GM12865 (cell line): Measurements from ENCODE around the gene EIF5AL1.

Experiments used
- DNase-seq: peaks from one replicate; pipeline ENCODE4 v3.0.0; 2010; ENCODE audit warnings: low read depth
- H3K4me3 ChIP-seq: 2 replicates; pipeline ENCODE4 v1.5.1; 2011; ENCODE audit warnings: mild to moderate bottlenecking, low read depth, low read length, control low read depth
- TF ChIP-seq, protein P1 (sequence below): IDR thresholded peaks from 2 replicates; pipeline ENCODE4 v1.5.1; 2011; ENCODE audit warnings: low read length, control low read depth, low read depth, inconsistent platforms; ENCODE audit not compliant: insufficient read depth; ENCODE audit errors: missing control alignments

EIF5AL1 gene

DNA sequence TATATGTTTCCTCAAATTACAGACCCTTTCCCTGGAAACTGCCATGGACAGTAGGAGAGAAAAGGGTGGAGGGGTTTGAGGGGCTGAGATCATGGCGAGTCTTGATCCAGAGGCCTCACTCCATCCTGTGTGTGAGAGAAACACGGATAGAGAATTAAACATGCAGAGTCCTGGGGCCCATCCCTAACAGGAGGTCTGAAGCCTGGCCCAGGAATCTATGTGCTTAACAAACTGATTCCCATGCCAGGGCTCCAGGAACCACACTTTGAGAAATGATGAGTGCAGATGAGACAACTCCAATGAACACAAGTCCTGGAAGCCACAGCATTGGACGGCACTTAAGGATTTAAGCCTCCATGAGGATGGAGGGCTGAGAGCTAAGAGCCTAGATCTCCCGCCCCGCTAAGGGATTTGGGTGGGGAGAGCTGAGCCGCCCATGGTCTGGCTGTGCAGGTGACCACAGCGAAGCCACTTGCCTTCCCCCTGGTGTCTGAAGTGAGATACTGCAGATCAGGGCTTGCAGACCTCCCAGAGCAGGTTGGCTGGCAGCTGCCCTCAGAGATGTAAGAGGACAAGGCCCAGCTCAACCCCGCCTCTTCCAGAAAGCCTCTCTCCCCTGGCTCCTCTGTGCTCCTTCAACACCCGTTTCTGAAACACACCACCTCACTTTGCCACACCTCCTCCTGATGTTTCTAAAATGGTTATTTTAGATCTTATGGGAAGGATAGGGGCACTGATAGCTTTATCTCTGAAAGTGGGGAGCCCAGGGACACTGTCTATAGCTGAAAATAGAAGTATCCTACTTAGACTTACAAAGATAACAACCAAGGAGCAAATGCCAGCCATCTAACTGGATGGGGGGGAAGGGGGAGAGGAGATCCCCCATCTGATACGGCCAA lies 24.8 kb upstream of the EIF5AL1 start:
- H3K4me3 ChIP-seq = no peak overlapping the region
- DNase-seq = peak; percentile 79
- TF ChIP-seq, protein P1, sequence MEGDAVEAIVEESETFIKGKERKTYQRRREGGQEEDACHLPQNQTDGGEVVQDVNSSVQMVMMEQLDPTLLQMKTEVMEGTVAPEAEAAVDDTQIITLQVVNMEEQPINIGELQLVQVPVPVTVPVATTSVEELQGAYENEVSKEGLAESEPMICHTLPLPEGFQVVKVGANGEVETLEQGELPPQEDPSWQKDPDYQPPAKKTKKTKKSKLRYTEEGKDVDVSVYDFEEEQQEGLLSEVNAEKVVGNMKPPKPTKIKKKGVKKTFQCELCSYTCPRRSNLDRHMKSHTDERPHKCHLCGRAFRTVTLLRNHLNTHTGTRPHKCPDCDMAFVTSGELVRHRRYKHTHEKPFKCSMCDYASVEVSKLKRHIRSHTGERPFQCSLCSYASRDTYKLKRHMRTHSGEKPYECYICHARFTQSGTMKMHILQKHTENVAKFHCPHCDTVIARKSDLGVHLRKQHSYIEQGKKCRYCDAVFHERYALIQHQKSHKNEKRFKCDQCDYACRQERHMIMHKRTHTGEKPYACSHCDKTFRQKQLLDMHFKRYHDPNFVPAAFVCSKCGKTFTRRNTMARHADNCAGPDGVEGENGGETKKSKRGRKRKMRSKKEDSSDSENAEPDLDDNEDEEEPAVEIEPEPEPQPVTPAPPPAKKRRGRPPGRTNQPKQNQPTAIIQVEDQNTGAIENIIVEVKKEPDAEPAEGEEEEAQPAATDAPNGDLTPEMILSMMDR = peak; percentile 86

DNA sequence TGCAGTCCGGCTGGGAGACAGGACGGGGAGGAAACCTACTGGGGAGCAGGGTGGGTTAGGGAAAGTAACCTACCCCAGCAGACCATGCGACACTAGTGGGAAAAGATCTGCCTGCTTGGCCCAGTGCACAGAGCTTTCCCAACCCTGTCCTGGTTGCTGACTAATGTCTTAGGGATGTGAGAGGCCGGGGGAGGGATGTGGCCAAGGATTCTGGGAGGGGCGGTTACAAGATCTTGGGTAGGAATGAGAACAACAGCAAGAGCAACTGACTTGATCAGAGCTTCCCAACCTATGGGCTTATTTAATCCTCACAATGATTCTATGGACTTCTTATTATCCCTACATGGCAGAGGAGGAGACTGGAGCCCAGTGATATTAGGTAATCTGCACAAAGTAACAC lies 24.0 kb upstream of the EIF5AL1 start:
- H3K4me3 ChIP-seq = no peak overlapping the region
- TF ChIP-seq, protein P1 = no peak
- no peak for DNase-seq

DNA sequence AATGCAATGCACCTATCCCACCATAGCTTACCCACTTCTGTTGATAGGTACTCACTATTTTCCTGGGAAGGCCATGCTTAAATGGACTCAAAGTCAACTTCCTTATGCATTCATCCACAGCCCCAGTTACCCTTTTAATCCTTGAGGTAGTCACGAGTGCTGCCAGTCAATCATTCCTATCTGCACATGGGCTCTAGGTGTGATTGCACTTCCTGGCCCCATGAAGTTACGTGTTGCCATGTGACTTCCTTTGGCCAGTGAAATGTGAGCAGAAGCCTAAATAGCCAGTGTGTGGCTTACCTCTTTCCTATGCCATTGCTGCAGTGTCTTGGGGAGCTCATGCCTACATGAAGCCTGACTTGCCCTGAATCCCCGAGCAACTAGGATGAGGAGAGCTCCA lies 23.5 kb upstream of the EIF5AL1 start:
- TF ChIP-seq, protein P1 = no peak
- H3K4me3 ChIP-seq = no peak overlapping the region
- DNase-seq = peak; percentile 21

DNA sequence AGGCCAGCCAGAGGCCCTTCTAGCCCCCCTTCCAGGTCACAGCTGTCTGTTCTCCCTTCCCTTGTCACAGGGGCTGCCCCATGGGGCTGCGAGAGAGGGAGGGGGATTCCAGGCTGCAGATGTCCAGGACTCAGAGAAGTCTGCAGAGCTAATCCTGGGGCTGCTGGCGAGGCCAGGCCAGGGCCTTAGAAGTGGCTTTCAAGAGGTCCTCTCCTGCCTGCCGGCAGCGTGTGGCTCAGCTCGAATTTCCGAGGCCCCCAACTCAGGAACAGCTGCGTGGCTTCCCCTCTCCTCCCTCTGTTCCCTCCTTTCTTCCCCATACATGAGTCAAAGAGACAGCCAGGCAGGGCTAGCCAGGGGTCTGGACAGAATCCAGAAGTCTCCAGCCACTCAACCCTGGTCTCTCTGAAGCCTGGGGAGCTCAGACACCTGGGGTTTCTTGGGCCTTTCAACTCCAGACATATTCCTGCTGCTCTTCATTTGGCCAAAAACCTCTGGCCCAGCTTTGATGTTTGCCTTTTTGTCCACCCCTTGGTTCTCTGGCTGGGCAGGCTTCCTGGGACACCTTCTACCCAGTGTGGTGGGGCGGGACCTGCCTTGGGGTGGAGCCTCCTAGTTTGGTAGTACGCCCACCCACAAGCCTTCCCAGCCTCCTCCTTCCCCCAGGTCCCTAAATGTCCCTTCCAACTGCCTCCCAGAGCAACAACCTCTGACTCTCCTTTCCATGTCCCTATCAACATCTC lies 21.8 kb upstream of the EIF5AL1 start:
- H3K4me3 ChIP-seq = no peak overlapping the region
- DNase-seq = no peak
- TF ChIP-seq, protein P1 = no peak

DNA sequence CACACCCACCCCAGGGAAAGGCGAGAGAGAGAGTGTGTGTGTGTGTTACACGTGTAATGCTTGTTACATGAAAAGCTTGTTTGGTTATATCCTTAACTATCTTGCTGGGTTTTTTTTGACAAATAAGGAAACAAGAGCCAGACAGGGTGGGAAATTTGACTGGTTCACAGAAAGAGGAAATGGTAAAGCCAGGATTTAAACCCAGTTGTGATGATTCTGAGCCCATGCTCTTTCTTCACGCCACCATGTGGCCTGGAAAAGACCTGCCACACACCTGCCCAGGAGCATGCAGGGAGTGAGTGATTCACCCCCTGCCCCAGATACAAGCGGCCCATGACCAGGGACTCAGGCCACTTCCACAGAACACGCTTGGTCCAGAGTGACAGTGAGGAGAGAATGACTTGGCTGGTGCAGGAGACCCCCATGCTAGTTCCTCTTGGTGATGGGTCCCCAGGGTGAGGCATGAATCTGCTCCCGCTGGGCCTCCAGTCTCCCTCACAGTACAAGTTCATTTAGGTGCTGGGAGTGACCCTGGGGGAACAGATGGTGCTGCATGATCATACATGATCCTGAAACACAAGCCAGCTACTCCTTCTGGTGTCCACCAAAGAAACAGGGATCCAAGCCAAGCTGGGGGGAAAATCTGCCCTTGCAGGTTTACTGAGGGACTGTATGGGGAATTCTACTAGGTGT lies 21.0 kb upstream of the EIF5AL1 start:
- peak; percentile 29 for DNase-seq
- TF ChIP-seq, protein P1 = peak; percentile 21
- H3K4me3 ChIP-seq = no peak overlapping the region

DNA sequence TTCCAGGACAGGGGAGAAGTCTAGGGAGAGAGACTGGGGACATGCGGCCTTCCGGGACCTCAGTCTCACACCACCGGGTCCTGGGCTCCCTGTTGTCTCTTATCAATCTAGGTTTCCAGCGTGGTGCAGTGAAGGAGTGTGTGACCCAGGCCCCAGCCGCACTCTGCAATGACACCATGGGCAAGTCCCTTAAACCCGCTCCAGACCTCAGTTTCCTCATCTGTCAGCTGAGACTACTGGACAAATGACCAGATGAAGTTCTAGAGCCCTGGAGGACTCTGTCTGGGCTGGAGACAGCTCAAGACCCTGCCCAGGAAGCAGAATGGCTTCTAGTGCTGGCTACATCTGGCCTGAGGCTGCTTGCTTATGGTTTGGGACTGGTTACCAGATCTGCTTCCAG lies 20.1 kb upstream of the EIF5AL1 start:
- TF ChIP-seq, protein P1 = no peak
- no peak overlapping the region for H3K4me3 ChIP-seq
- DNase-seq = no peak
